Measurements from ENCODE around the gene CCDC137. TPM values are rescaled to one million over a fixed set of nuclear protein-coding genes. Genes with fewer than 3 reads are reported as not detected.
A peak's percentile ranks its signal among the peaks of the same experiment; 100 is the strongest.

CCDC137 gene
- total and polyA plus RNA-seq, 2 of the 13 experiments (the other 11 are each of a cell fraction or from before 2014, with no cell fraction given) = 14.6 to 39.1 TPM

GRCh38 chr17:81683584-81684441 is 17.3 kb downstream of the CCDC137 start, which contains the start of the genes ARL16 and HGS (continued):
- no peak; the same call in 1 of the 2 replicates for TF ChIP-seq ZNF484 (CRISPR knock-in tag; IDR thresholded peaks at IDR 0.05; ENCODE audit: borderline replicate concordance, low read depth)
- peak; percentile 49; the same call in 1 of the 2 replicates for TF ChIP-seq NCOR1 (IDR thresholded peaks at IDR 0.05; ENCODE audit: borderline replicate concordance, low read length)
- peak; percentile 78; the same call in 1 of the 2 replicates for TF ChIP-seq ATF1 (CRISPR knock-in tag; IDR thresholded peaks at IDR 0.05)
- TF ChIP-seq CENPX (CRISPR knock-in tag; IDR thresholded peaks at IDR 0.05) = no peak
- TF ChIP-seq ZNF567 (CRISPR knock-in tag; IDR thresholded peaks at IDR 0.05; ENCODE audit: borderline replicate concordance) = 0 out of 2 replicates have a peak, but pooled peaks have one; percentile 8
- TF ChIP-seq TAF1 (CRISPR knock-in tag; IDR thresholded peaks at IDR 0.05) = peak; percentile 70; the same call in 1 of the 2 replicates
- no peak for TF ChIP-seq ZNF7 (CRISPR knock-in tag; IDR thresholded peaks at IDR 0.05)
- peak; percentile 96 for TF ChIP-seq ZNF546 (CRISPR knock-in tag; conservative IDR thresholded peaks at IDR 0.05)
- TF ChIP-seq NFYB (CRISPR knock-in tag; IDR thresholded peaks at IDR 0.05) = peak; percentile 99
- no peak for TF ChIP-seq ATRX (CRISPR knock-in tag; IDR thresholded peaks at IDR 0.05; ENCODE audit: borderline replicate concordance)
- 0 out of 2 replicates have a peak, but pooled peaks have one; percentile 34 for TF ChIP-seq ZSCAN29 (CRISPR knock-in tag; conservative IDR thresholded peaks at IDR 0.05)
- peak; percentile 42; the same call in 1 of the 2 replicates for TF ChIP-seq ZNF232 (CRISPR knock-in tag; IDR thresholded peaks at IDR 0.05; ENCODE audit: borderline replicate concordance)
- TF ChIP-seq ZNF777 (CRISPR knock-in tag; IDR thresholded peaks at IDR 0.05) = peak; percentile 97
- TF ChIP-seq, protein P1, sequence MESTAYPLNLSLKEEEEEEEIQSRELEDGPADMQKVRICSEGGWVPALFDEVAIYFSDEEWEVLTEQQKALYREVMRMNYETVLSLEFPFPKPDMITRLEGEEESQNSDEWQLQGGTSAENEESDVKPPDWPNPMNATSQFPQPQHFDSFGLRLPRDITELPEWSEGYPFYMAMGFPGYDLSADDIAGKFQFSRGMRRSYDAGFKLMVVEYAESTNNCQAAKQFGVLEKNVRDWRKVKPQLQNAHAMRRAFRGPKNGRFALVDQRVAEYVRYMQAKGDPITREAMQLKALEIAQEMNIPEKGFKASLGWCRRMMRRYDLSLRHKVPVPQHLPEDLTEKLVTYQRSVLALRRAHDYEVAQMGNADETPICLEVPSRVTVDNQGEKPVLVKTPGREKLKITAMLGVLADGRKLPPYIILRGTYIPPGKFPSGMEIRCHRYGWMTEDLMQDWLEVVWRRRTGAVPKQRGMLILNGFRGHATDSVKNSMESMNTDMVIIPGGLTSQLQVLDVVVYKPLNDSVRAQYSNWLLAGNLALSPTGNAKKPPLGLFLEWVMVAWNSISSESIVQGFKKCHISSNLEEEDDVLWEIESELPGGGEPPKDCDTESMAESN (CRISPR knock-in tag; conservative IDR thresholded peaks at IDR 0.05) = peak; percentile 18; the same call in 1 of the 2 replicates
- TF ChIP-seq ZNF670 (CRISPR knock-in tag; IDR thresholded peaks at IDR 0.05; ENCODE audit: borderline replicate concordance) = no peak
- 0 out of 2 replicates have a peak, but pooled peaks have one; percentile 62 for TF ChIP-seq ISX (CRISPR knock-in tag; conservative IDR thresholded peaks at IDR 0.05)
- peak; percentile 97 for TF ChIP-seq ELF4 (CRISPR knock-in tag; IDR thresholded peaks at IDR 0.05; ENCODE audit: borderline replicate concordance)
- peak; percentile 70 for TF ChIP-seq ZNF607 (CRISPR knock-in tag; IDR thresholded peaks at IDR 0.05; ENCODE audit: borderline replicate concordance)
- TF ChIP-seq CERS6 (CRISPR knock-in tag; IDR thresholded peaks at IDR 0.05) = no peak
- TF ChIP-seq ZNF3 (CRISPR knock-in tag; IDR thresholded peaks at IDR 0.05) = no peak
- no peak for TF ChIP-seq ZNF547 (CRISPR knock-in tag; IDR thresholded peaks at IDR 0.05)
- TF ChIP-seq EEA1 (CRISPR knock-in tag; IDR thresholded peaks at IDR 0.05; ENCODE audit: borderline replicate concordance) = peak; percentile 81; the same call in 1 of the 2 replicates
- TF ChIP-seq FOXK2 (IDR thresholded peaks at IDR 0.05) = no peak
- TF ChIP-seq SPEN (CRISPR knock-in tag; IDR thresholded peaks at IDR 0.05; ENCODE audit: low read depth) = peak; percentile 87
- TF ChIP-seq HIVEP1 (CRISPR knock-in tag; IDR thresholded peaks at IDR 0.05) = peak; percentile 88
- TF ChIP-seq GLI4 (CRISPR knock-in tag; IDR thresholded peaks at IDR 0.05; ENCODE audit: borderline replicate concordance) = peak; percentile 35; the same call in 1 of the 2 replicates
